Iris pigment epithelial cell (primary cell): ENCODE measurements around the gene MYBPC1.

Source experiments
- DNase-seq: peaks from one replicate; pipeline ENCODE4 v3.0.0-alpha.2; 2011; ENCODE audit warnings: low read depth

The MYBPC1 gene

DNA sequence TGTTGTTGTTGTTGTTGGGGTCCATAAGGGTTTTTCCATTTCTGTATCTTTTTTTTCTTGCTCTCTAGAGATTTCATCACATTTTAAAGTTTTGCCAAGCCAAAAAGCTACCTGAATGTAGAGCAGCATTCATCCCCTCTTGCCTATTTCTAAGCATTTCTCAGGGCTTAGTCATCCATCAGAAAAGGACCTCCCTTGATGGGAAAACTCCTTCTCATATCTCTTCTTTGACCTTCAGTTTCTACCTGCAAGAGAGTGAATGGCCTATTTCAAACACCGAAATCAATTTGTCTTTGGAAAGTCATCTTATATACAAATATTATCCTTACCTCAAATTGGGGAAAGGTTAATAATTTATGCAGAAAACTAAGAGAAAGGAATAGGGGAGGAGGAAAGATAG lies 4.5 kb downstream of the MYBPC1 start:
- no peak for DNase-seq

DNA sequence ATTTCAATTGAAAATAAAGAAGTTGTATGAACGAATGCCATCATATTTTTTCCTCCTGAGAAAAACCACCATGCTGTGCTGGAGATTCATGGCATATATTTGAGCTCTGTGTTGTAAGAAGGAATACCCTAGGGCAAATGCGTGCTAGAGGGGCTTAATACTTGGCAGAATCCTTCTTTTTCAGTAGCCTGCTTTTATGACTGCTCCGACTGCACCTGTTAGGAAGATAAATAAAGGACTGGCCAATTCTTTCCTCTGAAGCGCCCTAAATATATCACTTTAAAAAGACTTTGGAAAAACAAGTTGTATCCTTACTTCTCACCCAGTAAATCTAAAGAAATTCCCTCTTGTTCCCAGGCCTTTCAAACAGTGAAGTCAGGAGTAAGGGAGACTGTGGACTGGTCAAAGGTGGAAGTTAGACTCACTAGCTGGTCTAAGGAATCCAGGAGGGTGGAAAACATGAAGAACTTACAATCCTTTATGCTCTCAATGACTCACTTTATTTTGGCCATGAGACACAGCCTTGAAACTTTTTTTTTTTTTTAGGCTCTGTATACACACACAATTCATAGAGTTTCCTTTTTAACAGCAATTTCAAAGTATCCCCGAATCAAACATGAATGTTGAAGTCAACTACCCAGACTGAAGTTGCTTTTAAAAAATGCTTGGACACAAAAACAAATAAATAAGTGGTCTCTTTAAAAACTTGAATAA lies 5.2 kb downstream of the MYBPC1 start:
- peak; percentile 76 for DNase-seq

DNA sequence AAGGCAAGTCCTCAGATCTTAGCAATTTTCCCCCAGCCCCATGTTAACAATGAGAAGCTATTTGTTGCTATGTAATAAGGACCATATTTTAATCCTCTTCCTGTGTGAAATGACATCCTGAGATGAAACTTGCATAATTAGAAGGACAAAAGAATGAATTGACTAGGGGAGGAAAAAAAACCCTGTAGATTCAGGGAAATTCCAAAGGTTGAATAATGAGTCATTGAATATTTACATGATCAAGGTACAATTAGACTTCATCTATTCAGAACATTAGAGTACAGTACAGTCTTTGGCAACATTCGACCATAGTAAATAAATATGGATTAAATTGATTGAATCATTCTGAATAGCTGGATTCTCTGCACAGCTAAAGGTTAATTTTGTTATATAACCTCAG lies 9.4 kb downstream of the MYBPC1 start:
- peak; percentile 55 for DNase-seq

DNA sequence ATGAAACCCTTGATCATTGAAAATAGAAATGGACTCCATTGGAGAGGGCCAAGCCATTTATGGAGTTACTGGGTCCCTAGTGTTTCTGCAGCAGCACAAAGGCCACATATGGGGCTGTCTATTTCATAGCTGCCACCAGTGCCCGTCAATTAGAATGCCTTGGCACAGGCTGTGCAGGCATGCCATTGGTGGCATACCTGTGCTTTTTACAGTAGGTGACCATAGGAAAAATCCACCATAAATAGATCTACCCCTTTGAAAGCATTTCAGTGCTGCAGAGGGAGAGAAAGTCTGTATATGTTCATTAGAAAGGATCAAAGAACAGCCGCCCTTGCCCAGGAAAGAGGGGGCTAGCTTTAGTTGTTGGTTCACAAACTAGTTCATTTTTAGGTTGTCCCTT lies 13.1 kb downstream of the MYBPC1 start:
- no peak for DNase-seq

DNA sequence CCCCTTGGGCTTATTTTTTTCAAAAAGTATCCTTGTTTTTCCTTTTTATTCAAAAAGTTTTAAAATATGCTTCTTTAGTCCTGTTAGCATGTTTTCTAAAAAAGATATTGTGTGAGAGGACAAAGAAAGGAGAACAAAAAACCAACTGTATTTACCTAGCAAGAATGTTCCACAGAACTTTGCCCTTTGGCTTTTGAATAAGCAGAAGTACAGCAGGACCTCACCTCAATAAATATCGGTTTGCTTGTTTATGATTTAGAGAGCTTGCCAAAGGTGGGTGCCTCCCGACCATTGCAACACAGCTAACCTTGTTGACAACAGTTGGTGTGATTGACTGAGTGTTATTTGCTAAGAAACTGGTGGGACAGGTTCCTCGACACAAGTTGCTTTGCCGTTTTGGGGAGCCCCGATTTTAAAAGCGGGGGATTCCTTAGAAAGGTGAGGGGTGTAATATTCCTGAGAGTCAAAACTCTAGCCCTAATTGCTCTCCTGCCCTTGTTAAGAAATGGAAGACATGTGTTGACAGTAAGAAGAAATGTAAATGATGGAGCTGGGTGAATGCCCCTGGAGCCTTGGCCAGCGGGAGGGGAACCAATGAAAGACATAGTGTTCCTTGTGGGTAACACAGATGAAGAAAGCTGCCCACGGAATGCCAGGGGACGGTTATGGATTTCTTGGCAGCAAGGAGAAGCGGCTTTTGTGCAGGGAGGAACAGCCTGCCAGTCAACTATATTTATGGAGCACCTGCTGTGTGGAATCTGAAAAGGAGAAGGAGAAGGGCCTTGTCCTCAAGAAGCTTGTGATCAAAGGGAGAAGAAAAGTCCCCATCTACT lies 13.7 kb downstream of the MYBPC1 start:
- DNase-seq: no peak

DNA sequence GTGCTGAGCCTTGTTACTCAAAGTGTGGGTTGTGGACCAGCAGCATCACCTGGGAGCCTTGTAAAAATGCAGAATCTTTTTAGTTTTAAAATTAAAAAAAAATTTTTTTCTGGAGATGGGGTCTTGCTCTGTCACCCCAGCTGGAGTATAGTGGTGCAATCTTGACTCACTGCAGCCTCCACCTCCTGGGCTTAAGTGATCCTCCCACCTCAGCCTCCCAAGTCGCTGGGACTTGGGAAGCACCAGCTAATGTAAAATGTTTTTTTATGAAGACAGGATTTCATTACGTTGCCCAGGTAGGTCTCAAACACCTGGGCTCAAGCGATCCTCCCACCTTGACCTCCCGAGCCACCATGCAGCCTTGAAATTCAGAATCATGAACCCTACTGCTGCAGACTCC lies 14.4 kb downstream of the MYBPC1 start:
- no peak for DNase-seq

DNA sequence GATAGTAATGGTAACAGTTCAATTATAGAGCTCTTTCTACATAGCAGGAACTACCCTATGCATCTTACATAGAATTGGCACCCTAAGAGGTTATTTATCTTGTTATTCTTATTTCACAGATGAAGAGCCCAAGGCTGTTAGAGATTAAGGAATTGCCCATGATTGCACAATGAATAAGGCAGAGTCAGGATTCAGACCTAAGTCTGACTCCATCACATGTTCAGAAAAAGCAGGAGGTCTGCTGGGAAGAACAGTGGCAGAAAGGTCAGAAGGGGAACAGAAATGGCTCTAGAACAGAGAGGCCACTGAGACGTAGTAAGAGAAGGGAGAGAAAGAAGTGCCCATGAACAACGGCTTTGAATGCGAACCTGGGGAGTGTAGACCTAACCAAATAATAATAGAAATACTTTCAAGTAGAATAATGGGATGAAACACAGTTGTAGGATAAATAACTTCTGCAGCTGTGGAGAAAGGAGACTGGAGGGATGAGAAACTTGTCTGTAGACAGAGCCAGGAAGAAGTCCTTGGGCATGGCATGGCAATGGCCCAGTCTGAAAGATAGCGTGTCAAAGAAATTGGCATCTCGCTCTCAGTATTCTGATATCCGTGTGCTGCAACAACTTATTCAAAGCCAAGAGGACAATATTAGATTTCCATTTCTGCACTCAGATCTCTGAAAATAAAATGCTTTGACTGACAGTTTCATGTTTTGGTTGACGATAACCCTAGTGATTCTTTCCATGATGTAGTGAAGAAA lies 17.6 kb downstream of the MYBPC1 start:
- DNase-seq: peak; percentile 58

DNA sequence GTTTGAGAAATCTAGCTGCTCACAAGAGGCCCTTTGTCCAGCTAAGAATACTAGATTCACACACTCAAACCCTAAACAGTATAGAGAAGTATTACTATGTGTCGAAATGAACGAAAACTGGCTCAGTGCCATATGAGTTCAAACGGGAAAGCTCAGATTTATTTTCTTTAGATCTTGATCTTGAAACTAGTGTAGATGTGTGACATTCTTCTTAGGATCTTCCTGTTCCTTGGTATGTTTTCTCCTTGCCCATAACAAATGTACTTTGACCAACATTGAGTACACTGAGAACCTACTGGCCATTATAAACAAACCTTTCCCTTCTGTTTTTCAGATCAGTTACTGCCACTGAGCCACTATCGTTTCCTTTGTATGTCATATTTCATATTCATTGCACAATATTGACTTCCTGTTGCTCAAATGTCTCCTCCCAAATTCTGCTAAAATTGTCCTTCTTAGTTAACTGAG lies 21.3 kb downstream of the MYBPC1 start:
- DNase-seq: peak; percentile 78

DNA sequence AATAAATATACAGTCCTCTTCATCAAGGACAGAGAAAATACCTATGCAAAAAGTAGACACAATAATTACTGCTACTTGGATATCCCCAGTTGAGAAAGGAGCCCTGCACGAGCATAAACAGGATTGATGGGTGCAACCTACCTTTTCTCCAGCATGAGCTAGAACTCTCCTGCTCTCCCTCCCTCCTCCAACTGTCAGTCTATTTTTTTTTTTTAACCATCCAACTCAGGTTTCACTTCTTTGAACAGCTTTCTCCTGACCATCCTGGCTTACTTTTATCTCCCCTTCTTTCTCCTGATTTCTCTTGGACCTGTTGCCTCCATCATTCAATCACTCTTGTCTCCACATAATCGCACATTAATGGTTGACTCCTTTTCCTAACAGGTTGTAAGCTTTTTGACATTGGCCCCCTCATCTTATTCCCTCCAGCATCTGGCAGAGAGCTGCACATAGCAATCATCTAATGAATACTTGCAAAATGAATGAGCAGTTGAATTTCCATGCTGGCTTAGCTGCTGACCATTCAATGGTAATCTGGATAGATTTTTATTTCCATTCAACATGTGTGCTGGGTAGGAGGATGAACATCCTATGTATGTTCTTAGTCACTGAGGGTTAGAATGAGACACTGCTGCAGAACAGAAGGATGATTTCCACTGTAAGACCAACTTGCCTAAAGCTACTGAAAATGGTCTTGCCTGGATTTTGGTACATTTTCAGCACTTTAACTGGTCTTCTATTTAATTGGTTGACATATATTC lies 24.4 kb downstream of the MYBPC1 start:
- DNase-seq: peak; percentile 36

DNA sequence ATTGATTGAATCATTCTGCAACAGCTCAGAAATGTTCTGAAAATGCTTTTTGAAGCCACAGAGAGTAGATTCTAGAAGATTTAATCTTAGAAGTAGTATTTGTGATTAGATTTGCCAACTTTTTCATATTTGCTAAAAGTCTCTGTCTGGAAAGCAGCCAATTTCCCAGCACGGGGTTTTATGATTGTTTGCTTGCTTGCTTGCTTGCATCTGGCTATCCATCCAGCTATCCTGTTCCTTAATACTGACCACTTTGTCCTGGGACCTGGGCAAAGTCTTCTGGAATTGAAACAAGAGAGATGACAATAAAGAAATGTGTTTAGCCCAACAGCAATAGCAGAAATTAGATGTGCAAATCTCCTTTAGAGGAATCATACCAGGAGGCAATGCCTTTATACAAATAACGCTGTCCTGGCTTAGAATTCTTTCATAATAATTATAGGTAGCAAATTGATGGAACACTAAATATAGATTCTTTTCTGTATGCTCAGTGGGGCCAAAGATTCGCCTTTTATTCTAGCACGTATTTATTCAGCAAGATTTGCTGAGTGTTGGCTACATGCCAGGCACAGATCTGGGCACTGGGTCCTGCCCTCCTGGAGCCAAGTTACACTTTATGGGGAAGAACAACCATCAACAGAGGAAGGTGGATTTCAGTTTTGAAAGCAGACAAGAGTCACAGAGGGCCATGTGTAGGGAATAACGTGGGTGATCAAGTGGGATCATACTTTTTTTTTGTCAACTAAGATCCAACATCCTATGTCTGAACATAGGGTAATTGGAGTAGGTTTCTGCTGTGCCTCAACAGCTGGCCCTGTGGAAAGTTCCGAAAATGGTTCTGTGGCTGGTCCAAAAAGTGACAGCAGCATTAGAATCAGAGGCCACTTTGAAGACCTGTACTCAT lies 25.3 kb downstream of the MYBPC1 start:
- peak; percentile 38 for DNase-seq

DNA sequence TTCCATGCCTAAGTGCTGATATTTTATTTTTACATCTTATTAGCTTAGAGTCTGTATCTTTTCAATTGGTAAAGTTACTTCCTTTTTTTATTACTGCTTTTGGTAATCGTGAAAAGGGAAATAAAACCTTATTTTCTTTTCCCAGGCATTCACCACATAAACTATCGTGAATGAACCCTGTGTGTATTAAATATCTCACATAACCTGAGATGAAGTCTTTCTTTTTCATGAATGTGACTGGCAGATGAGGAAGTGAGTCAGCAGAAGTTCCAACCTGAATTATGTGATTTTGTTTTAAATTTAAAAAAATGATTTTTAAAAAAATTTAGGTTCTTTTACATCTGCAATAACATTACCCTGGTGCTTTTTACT lies 26.0 kb downstream of the MYBPC1 start:
- peak; percentile 52 for DNase-seq

DNA sequence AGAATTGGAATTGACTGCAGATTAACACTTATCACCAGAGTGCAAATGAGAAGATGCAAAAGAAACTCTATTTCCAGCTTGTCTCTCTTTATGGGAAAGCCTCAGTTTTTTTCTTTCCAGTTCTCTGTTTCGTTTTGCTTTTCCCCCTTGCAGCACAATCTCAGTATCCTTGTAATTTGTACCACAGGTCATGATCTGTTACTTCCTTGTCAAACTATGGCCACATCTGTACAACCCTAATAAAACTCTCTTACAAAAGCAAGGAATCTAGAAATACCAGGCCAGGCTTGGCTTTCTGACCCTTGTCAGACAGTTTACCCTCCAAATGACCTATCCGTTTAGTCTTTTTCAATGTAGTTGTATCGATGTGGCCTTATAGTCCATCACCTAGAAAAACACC lies 33.9 kb downstream of the MYBPC1 start:
- no peak for DNase-seq

DNA sequence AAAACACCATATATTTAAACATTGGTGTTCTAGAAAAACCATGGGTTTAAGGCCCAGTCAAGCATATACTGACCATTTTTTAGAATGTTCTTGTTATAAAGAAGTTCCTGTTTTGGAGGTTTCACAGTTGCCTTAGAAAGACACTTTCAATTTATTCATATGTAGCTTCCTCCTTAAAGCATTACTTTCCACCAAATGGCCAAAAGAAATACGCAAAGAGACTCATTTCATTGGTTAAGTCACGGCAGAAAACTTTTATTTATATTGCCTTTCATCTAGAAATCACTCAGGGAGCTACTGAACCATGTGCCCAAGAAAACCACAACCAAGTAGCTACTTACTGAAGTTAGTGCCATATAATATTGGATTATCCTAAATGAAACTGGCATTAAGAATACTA lies 40.0 kb downstream of the MYBPC1 start:
- DNase-seq: no peak

DNA sequence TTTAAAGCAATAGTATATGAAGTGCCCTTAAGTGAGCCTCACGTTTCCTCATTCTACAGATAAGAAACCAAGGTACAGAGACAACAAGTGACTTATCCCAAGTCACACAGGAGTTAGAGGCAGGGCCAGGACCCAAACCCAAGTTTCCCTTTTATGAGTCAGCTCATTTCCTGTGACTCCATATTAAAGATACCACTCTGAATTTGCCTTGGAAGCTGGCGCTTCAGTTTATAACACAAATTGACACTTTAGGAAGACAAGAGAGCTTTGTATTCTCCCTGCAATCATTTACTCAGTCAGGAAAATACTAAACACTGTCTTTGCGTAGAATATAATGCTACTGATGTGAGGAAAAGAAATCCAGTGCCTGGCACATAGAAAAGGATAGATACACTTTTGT lies 43.2 kb downstream of the MYBPC1 start:
- no peak for DNase-seq

DNA sequence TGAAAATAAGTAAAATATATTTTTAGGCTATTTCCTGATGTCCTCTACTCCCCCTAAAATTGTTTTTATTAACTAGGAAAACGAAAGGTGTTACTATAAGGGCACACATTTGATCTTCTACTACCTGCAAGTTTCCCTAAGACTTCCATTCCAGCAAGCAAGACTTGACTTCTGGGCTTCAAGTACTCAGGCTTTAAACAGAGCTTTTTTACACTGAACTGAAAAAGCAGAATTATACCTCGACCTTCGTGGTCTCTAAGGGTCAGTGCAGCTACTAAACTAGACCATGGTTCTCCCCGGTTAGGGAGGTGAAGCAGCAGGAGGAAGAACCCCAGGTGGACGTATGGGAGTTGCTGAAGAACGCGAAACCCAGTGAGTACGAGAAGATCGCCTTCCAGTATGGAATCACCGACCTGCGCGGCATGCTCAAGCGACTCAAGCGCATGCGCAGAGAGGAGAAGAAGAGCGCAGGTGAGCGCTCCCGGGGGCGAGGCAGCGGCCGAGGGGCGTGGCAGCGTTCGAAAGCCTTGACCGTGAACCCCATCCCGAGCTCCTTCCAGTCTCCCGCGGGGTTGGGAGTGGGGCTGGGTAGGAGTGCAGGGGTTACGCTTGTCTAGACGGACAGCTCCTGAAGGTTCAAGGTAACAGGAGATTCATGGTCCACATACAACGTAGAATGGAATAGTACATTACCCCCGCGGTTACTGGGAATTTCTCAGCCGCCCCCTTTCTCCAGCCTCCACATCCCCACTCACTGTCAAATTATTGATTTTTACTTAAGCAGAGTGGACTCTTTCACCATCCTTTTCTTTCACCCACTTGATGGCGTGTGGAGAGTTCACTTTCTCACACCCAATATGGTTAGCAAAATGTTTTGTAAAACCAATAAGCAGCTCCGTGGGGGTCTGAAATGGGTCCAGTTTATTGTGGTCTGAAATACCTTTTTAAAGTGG lies 47.6 kb downstream of the MYBPC1 start:
- no peak for DNase-seq

DNA sequence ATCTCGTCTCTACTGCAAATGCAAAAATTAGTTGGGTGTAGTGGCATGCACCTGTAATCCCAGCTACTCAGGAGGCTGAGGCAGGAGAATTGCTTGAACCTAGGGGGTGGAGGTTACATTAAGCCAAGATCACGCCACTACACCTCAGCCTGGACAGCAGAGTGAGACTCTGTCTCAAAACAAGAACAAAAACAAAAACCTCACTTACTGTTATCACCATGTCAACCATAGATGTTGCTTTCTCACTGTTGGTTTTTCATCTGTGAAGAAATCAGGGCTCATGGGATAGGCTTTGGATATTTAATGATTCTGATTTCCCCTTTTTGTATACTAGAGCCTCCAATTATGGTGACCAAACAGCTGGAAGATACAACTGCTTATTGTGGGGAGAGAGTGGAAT lies 52.9 kb downstream of the MYBPC1 start:
- no peak for DNase-seq

DNA sequence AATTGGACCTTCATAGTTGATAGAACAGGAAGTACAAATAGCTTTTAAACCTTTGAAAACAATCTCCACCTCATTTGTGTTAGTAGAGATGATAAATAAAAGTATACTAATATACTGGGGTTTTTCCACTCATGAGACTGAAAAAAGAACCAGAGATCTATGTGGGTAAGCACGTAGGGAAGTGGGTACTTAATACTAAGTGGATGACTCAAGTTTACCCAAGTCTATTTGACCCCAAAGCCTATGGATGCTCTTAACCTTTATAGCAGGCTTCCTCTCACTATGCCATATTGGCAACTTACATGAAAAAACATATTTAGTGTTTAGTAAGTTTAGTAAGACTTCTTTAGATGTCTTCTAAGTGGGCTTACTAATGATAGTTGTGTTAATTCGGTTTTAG lies 53.4 kb downstream of the MYBPC1 start:
- no peak for DNase-seq

DNA sequence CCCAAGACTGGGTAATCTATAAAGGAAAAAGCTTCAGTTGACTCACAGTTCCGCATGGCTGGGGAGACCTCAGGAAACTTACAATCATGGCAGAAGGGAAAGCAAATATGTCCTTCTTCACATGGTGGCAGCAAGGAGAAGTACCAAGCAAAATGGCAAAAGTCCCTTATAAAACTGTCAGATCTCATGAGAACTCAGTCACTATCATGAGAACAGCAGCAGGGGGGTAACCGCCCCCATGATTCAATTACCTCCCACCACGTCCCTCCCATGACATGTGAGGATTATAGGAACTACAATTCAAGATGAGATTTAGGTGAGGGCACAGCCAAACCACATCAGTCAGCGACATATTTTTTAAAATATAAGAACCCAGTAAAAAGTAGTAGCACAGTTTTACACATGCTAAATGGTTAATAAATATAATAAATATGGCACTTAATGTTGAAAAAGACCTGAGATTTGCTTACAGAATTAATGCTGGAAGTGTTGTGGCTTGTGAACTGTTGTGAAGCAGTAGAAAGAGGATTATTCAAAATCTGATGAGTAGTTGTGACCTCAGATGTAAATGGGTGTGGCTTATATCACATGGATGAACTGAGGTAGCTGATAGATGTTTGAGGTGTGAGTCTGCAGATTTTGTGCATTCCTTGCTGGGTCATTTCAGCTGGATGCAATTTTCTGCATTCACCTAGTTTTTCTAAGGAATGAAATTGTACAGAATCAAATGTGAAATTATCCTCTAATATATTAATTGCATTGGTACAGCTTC lies 55.8 kb downstream of the MYBPC1 start:
- peak; percentile 21 for DNase-seq

DNA sequence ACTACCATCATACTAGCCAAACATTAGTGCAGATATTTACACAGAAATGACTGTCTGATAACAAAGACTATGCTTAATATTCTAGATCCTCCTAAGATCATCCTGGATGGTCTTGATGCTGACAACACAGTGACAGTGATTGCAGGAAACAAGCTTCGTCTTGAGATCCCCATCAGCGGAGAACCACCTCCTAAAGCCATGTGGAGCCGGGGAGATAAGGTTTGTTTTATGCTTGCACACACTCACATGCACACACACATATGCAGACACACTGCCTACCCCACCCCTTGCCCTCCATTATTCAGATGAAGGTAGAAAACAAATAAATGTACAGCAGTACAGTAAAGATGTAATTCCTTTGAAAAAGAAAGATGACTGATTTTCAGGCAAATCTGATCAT lies 58.3 kb downstream of the MYBPC1 start:
- DNase-seq: no peak
